Daoy (cell line): Measurements from ENCODE around the gene STX4. TPM values are rescaled to one million over a fixed set of nuclear protein-coding genes. Genes with fewer than 3 reads are reported as not detected.
"Not testable (repeated sequence)": the region's sequence is repeated elsewhere in the genome, so short reads cannot be mapped to it uniquely, and the experiment has no call there.

Experiments
- DNase-seq: peaks from one replicate; pipeline ENCODE4 v3.0.0-alpha.2; 2015; ENCODE audit warnings: low read depth
- total RNA-seq: library from RNA; depleted of rRNA; stranded (reverse); fragments of >200 nt; shearing (Covaris generic); gene quantifications from 2 replicates; pipeline ENCODE4 v1.2.3, GENCODE V29; 2014

Gene STX4
- total RNA-seq, 1 experiment from 2014 or later = 16.1 TPM

DNA sequence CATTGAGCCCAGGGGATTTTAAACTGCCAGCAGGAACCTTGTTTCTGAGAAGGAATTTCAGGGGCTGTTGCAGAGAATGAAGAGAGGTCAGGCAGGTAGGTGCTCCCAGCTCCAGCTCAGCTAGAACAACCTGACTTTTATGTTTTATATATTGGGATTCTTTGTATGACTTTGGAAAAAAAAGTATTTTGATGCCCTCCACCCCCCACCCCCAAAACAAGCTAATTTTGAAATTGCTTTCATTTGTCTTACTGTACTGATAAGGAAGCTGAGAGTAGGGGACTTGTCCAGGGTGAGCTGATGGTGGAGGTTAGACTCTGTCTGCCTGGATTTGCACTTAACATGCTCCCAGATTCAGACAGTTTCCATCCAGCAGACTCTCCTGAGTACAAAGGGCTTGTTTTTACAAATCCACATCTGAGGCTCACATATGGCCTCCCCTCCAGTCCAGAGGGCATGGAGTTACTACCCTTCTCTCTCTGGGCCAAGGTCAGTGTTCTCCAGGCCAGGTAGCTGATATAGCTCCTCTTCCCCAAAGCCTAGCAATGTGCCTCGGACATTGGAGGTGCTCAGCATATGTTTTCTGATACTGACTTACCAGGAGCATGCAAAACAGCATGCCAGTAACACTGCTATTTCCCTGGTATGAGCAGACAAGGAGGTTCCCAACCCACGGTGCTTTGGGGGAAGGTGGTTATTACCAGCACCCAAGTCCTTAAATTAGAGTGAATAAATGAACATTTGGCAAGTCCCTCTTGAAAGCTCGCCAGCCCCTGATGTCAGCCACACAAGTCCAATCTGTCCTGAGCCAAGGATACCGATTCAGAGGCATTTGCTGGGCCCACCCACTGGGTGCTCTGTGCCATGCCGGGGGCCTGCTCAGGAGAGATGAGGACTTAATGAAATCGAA lies 34.3 kb upstream of the STX4 start:
- DNase-seq = no peak

DNA sequence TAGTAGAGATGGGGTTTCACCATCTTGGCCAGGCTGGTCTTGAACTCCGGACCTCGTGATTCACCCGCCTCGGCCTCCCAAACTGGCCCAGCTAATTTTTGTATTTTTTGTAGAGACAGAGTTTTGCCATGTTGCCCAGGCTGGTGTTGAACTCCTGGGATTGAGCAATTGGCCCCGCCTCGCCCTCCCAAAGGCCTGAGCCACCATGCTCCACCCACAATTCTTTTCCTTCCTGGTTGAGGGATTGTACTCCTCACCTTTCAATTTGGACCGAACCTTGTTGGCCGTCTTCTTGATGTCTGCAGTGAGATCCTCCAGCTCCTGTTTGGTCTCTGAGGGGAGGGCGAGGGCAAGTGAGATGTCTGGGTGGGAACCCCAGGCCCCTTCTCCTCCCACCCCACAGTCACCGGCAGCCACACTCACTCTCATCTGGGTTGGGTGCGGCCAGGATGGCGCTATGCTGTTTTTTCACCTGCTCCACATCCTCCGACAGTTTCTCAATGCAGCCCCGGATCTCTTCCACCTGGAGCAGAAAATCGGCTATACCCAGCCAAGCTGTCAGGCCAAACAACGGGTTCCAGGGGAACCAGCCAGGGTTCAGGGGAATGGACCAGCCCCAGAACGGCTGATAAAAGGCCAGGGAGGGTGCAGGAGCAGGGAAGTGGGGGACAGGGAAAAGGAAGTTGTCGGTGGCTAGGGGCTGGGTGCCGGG lies 32.5 kb upstream of the STX4 start:
- no peak for DNase-seq

DNA sequence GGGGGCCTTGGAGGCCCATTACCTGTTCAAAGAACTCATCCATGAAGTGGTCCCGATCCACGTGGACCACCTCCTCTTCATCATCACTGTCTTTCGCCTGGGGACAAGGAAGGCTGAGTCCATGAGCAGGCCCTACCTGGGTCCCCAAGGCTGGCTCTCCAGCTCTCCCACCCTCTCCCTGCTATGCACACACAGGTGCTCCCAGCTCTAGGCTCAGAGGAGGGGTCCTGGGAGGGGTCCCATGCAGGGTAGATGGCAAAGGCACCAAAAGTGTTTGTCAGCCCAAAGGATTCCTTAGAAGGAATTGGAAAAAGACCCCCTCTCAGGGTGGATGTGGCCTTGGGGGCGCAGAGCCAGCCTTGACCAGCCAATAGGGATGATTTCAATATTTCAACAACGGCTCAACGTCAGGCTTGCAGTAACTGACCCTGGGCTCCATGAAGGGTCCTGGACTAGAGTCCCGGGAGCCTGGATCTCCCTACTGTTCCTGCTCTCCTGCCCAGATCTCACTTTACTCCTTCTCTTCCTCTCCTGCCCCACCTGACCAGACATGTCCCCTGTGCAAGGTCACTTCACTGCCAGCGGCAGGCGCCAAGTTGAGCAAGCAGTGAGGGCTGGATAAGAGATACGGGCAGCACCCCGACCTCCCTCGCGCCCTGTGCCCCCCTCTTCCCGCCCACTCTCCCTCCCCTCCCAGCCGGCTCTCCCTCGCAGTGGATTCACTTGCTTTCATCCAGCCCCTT lies 31.7 kb upstream of the STX4 start:
- no peak for DNase-seq

DNA sequence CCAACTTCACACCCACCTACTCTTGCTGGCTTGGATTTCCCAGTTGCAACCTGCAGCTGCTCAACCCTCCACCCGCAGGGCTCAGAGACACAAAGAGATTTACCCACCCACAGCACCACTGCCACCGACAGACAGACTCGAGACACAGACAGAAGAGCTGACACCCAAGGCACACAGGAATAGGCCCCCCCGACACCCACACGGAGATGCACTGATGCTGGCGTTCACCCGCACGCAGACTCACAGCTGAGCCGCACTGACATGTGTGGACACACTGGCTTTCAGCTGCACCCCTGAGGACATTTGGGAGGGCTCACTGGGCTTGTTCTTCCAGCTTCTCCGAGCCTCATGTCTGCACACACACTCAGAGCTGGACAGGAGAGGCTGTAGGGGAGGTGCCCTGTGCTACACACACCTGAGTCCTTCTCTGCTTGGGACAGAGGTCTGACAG lies 31.1 kb upstream of the STX4 start:
- DNase-seq = no peak

DNA sequence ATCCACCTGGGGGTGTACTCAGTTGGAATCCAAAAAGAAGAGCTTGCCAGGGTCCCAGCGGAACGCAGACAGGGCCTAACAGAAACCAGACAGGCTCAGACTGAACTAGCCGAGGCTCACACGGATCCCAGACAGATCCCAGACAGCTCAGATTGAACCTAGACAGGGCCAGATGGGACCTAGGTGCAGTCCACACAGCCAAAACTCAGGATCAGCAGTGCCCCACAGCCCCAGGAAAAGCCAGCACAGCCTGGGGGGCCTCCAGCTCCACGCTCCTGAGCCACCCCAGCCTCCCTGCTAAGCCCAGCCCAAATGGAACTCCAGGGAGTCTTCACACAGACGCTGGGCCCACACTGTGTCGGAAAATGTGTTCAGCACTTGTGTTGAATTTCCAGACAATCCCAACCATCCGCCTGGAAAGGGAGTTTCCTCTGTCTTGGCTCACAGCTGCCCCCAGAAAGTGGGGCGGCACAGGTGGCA lies 30.5 kb upstream of the STX4 start:
- DNase-seq = no peak

DNA sequence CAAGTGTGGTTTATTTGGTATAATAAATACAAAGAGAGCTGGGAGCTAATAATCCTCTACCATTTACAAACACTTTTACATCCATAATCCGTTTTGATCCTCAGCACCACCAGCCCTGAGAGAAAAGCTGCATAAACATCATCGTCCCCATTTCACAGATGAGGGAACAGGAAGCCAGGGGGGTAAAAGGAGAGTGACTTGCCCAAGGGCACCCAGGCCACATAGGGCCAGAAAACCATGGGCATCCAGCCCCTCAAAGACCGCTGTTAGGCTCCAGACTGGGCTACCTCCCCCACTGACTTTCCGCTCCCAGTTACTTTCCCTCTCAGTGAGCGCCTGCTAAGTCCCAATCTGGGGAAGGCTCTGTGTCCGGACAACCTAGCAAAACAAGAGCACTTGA lies 29.6 kb upstream of the STX4 start:
- no peak for DNase-seq

DNA sequence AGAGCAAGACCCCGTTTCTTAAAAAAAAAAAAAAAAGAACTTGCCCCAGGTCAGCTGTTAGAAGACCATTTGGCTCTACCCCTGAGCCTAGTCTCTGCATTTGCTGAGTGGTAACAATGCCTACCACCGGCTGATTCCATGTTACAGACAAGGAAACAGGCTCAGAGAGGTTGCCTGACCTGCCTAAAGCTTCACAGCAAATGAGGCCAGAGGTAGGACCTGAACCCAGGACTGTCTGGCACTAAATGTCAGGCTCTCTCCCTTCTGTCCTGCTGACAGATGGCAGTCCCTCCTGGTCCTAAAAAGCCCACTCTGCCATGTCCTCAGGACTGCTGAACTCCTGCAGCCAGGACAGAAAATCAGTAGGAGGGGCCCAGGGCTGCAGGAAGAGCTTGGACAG lies 28.7 kb upstream of the STX4 start:
- DNase-seq = no peak

DNA sequence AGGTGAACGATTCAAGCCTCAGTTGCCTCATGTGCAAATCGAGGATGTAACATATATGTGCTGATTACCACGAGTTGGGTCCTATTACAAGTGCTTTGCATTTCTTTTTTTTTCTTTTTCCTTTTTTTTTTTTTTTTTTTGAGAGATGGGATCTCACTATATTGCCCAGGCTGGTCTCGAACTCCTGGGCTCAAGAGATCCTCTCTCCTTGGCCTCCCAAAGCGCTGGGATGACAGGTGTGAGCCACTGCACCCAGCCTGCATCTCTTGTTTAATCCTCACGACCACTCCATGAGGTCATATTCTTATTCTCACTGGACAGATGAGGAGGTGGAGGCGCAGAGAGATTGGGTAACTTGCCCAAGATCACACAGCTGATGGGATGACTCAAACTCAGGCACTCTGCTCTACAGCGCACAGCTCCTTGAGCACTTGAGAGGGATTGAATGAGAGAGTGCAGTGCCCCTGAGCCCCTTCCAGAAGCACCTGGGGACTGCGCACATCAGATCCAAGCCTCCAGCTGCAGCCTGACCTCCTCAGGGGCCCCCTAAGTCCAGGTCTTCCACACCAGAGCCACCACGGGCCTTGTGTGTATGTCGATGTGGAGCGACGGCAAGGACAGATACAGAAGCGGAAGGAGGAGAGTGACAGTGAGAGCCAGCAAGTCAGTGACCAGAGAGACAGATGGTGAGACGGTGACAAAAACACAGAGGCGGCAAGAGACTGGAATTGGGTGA lies 27.8 kb upstream of the STX4 start:
- DNase-seq = no peak

DNA sequence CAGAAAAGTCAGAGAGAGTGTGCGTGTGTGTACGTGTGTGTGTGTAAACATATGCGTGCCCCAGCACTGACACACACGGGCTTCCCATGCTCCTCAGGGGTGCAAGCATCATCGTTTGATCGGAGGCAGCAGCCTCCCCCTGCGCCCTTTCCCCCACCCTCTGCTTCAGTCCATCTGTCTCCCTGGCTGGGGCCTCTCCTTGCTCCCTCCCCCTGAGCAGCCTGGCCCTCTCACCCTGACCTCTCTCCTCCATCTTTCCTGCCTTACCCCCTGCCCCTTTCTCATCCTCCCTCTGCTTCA lies 27.3 kb upstream of the STX4 start:
- DNase-seq = no peak

DNA sequence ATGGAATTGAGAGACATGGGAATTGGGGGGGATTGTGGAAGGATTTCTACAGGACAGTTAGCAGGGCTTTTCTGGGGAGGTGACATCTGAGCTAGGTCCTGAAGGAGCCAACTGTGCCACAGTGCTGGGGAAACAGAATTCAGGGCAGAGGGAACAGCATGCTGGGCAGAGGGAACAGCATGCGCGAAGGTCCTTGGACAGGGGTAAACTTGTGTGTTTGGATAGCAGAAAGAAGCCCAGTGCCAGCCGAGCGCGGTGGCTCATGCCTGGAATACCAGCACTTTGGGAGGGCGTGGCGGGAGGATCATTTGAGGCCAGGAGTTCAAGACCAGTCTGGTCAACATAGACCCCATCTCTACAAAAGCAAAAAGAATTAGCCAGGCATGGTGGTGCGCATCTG lies 26.8 kb upstream of the STX4 start:
- DNase-seq = no peak

DNA sequence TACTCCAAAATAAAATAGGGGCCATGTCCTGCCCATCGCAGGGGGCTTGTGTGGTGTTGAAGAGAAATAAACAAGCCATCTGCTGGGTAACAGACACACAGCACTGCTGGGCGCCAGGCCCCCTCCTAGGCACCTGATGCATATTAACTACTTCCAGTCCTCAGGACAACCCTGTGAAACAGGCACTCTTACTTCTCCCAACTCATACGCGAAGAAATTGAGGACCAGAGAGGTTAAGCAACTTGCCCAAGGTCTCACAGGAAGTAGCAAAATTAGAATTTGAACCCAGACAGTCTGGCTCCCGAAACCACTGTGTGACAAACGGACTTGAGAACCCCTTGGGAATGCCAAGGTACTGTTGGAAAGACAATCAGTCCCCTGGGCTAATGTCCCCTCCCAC lies 25.7 kb upstream of the STX4 start:
- DNase-seq = no peak

DNA sequence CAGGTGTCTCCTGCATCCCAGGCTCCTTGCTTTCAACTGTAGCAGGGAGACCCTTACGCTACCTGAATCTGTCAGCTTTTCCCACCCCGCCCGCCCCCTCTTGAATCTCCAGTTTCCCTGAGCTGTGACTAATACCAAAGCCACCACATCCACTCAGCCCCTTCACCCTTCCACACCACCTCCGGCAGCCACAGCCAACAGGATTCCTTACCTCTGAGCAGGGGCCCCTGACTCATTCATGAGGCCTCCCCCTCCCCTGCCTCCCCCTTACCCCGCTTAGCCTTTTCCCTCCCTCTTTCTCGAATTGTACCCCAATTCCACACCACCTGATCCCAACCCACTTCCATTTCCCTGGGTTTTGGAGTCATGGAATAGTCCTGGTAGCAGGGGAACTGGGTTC lies 25.2 kb upstream of the STX4 start:
- peak; percentile 89 for DNase-seq

DNA sequence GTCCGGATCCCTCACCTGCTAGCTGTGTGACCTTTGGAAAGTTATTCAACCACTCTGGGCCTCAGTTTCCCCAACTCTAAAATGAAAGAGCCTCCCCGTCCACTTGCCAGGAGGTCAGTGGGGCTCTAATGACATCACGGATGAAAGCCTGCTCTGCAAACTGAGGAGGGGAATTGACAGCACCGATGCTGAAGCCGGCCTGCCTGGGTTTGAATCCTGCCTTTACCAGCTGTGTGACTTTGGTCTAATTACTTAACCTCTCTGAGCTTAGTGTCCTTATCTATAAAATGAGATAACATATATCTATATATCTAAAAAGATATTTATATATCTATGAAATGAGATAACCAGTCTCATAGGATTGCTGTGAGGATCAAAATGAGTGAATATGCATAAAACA lies 24.8 kb upstream of the STX4 start:
- no peak for DNase-seq

DNA sequence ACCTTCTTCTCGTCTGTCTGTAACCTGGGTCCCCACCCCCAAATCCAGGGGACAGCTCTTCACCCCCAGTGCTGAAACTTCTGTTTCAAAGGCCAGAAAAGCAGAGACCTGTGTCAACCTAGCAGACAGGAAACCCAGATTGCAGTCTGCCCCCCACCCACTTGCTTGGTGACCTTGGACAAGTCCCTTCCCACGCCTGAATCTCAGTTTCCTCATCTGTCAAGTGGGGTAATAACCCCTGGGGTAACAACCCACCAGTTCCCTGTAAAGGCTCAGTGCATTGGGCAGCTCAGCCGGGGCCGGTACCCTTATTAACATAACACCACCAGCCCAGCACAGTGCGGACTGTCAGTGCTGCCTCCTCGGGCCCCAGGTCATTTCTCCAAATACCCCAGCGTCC lies 24.2 kb upstream of the STX4 start:
- DNase-seq = no peak

DNA sequence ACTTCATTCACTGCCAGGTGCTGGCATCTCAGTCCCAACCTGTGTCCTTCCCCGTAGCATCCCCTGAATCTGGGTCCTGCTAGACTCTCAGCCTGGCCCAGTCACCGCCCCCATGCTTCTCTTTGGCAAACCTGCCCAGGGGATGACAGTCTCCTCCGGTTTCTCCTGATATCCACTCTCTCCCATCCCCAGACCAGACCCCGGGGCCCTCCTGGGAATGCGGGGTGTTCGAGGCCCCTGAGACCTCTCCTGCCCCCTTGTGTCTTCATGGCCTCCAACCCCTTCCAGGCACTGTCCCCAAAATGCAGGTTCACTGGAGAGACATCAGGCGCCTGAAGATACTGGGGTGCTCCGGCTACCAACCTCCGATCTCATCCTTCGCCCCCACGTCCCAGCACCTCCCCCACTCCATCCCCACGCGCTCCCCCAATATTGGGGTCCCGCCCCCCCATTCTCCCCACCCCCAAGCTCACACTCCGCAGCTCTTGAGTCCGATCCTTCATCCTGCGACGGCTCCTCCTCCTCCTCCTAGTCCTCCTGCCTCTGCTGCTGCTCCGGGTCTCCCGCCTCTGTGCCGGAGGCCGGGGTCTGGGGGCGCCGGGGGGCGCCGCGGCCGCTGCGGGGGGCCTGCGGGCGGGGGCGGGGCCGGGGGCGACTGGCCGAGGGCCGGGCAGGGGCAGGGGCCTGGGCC lies 23.3 kb upstream of the STX4 start:
- DNase-seq = no peak

DNA sequence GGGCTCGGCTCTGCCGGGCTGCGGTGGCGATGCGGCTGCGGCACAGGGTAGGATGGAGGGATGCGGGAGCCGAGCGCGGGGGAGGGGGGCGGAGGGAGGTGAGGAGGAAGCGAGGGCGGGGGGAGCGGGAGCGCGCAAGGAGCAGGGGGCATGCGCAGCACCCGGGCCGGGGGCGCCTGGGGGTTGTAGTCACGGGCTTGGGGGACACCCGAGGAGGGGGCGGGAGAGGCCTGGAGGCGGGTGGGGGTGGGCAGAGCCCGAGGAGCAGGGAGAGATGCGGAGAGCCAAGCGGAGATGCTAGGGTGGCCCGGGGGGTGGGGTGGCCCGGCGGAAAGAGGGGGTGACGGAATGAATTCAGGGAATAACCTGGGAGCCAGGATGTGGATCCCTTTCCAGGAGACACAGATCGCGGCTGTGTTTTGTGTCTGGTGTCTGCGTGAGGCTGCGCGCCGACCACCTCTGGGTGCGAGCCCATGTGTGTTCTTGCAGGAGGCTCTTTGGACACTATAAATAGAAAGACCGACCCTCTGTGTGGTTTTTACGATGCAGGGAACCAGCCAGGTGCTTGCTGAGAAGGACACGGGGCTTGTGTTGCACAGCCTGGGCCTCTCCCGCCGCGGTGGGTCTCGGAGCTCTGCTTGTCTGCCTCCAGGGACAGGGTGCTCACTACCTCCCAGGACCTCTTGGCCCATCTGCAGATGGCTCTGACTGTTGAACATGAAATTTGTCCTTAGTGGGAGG lies 22.6 kb upstream of the STX4 start, which contains the start of gene STX1B:
Gene STX1B (minus strand): TSS at position 54 of the 741 bp plus-strand sequence. CDS start 242 bp downstream, outside the sequence.
- DNase-seq = peak; percentile 55

DNA sequence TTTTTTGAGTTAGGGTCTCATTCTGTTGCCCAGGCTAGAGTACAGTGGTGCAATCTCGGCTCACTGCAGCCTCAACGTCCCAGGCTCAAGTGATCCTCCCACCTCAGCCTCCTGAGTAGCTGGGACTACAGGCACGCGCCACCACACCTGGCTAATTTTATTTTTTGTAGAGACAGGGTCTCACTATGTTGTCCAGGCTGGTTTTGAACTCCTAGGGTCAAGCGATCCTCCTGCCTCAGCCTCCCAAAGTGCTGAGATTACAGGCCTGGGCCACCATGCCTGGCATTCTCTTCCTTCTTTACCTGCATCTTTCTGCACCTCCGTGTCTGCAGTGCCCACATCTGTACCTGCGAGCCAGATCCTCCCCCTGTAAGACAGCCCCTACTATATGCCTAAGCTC lies 21.5 kb upstream of the STX4 start:
- not testable (repeated sequence) for DNase-seq

DNA sequence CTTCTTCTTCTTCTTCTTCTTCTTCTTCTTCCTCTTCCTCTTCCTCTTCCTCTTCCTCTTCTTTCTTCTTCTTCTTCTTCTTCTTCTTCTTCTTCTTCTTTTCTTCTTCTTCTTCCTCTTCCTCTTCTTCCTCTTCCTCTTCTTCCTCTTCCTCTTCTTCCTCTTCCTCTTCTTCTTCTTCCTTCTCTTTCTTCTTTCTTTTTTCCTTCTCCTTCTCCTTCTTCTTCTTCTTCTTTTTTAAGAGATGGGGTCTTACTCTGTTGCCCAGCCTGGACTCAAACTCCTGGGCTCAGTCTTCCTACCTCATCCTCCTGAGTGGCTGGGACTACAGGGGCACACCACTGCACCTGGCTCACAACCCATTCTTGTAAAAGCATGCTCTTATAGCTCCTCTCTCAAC lies 20.1 kb upstream of the STX4 start:
- DNase-seq = not testable (repeated sequence)

DNA sequence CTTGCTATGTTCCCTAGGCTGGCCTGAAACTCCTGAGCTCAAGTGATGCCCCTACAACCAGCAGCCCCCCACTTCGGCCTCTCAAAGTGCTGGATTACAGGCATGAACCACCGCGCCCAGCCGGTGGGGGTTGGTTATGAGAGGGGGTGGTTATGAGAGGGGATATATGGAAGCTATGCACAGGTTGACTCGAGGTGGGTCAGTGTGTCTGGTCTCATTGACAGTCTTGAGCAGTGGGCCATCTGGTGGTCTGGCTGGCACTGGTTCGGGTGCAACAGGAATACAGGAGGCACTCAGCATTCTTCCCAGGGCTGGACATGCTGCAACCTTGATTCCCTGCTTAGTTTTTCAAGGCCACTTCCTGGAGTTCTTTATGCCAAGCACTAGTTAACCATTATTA lies 17.3 kb upstream of the STX4 start:
- DNase-seq = no peak

DNA sequence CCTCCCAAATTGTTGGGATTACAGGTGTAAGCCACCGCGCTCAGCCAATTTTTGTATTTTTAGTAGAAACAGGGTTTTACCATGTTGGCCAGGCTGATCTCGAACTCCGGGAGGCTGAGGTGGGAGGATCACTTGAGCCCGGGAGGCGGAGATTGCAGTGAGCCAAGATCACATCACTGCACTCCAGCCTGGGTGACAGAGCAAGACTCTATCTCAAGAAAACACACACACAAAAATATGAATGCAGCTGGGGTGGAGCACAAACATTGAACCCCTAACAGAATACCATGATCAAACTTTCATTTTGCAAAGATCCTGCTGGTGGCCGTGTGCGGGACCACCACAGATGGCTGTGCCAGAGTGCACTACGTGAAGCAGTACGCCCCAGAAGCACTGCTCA lies 15.6 kb upstream of the STX4 start:
- DNase-seq = not testable (repeated sequence)
